Activated CD4-positive, CD25-positive, alpha-beta regulatory T cell (primary cell): ENCODE results near the gene PRLR.
"Not testable (repeated sequence)": the region's sequence is repeated elsewhere in the genome, so short reads cannot be mapped to it uniquely, and the experiment has no call there.

Experiments used
- DNase-seq, 4 experiments: peaks; one replicate each; lab custom pipeline; 2025; lab: John Stamatoyannopoulos, UW

The PRLR gene

DNA sequence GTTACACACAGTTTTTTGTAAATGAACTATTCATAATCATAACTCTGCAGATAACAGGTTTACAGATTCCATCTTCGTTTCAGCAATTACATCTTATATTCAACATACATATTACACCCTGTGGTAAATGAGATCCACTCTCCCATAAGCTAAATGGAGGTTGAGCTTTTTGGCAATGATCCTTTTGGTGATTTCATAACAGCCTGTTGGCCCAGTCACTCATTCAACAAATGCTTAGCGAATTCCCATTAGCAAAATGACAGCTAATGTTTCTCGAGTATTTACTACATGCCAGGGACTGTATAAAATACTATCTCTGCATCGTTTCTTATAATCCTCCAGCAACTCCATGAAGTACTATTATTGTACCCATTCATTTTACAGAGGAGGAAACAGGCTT is 157.1 kb downstream of the PRLR start:
- no peak for DNase-seq

DNA sequence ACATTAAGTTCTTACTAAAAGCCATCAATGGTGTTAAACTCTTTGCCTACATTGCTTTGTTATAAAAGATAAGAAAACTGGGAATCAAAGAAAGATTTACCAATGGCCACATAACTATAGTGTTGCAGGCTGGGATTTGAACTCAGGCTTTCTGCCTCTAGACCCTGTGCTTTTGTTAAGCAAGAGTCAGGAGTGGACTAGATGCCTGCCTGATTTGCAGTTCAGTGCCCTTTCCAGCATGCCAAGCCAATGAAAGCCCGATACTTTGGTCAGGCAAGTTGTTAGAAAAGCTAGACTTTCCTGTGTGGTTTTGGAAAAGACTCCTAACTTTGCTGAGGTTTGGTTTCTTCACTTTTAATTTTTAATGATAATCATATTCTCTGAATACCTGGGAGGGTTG is 161.1 kb downstream of the PRLR start:
- no peak for DNase-seq

DNA sequence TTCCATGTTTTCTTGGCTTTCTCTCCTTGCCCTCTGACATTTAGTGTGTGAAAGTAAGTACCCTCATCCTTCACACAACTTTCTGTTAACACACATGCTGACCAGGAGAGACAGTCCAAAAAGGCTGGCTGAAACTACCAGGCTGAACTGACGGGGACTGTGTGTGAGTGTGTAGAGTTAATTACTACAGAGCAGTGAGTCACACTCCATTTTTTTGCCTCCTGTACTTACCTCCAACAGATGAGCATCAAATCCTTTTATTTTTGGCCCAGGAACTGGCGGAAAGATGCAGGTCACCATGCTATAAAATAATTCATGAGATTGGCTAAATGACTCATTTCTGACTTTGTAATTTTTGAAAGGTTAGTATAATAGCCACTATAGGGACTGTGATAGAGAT is 162.3 kb downstream of the PRLR start:
- DNase-seq, result no peak

DNA sequence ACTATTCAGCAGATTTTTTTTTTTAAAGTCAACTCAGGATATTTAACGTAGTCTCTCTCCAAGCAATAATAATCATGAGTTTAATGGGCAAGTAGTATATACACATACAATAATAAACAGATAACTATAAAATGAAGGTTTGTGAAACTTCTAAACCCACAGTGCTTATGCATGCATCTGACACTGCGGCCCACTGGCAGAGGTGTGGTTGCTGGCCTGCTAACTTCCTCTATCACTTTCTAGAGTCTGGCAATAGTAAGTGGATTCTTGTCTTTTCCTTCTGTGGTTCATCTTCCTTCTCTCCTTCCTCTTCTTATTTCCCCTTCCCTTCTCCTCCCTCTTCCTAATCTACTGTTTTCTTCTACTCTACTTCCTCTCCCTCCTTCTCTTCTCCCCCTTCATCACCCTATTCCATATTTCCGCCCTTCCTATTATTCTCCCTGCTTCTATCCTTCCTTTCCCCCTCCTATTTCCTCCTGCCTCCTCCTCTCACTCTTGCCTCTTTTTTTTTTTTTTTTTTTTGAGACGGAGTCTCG is 164.0 kb downstream of the PRLR start:
- no peak for DNase-seq

DNA sequence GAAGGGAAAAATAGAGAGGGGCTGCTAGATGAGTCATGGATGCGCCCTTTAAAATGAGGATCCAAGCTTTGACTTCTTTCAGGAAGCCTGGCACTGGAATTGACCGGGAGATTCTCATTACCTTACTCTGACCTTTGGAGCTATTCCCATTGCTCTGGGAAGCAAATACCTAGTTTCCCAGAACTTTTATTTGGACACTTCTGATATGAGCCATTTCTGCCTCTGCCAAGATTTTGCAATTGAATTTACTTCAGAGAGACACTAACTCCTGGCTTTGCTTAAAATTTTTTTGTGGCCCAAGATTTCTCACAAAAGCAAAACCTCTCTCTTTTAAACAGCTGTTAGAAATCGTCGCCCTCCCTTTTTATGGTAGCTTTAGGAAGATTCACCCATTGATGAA is 166.9 kb downstream of the PRLR start:
- DNase-seq, result no peak

DNA sequence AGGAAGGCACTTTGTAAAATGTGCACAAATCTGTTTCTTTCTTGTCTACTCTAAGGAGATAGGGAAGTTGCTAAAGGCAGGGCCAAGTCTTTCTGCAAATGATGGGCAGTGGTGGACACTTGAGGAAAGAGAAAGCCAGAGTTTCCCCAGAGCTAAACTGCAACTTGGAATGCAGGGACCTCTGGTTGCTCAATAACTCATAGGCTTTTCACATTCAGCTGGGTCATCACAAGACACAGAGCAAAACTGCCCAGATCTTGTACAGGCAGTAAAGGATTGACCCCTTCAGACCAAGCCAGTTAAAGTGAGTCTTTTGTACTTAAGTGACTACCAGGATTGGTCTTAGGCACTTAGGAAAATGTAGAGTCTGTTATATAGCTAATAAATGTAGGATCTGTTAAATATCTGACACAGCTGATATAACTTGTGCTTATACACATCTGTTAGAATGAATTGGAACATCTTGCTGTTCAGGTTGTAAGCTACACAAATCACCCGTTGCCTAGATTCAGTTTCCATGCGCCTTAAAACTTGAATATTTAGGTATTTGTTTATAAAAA is 169.0 kb downstream of the PRLR start:
- DNase-seq, result no peak

DNA sequence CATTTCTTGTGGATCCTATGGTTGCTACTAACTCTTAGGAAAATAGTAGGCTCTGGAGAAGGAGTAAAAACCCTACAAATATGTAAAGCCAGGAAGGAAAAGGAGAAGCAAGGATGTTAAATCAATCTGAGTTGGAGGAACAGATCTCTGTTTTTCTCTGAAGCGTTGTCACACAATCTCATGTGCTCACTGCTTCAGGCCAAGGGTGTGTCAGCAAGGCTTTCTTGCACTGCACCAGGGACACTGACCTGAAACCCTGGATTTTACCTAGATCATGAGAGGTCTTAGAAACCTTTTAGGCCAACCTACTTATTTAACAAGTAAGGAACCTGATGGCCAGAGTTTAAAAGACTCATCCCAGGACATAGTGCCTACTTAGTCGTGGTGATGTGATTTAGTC is 170.1 kb downstream of the PRLR start:
- no peak for DNase-seq

DNA sequence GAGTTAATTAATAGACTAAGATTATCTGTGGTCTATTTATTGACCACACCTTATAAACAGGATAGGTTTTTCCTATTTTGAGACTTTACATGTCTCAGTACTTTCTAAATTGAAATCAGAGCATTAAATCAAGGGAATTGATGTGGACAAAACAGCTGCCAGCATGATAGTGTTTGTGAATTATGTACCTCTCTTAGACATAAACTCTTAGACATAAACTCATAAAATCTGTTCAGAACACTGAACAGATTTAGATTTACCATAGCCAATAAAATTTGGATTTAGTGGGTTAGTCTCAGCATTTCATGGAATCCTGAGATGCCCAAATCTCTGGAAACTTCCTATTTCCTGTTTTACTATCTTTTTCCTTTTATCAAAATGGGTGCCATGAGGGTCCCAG is 171.0 kb downstream of the PRLR start:
- no peak for DNase-seq

DNA sequence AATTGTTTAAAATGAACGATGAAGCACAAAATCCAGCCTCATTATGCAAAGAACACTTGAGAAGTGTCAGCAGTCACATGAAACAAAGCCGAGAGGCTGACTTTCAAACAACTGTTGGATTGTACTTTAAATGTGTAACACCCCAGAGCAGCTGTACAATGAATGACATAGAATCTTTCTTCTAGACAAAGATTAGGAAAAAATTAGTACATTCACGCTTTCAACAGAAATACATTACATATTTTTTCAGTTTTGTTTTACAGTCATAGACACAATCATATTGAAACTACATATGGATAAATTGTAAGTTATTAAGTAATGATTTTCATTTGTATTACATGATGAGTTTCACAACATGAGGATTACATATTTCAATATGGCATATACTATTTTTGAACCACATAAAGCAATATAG is 171.9 kb downstream of the PRLR start:
- DNase-seq, result no peak

DNA sequence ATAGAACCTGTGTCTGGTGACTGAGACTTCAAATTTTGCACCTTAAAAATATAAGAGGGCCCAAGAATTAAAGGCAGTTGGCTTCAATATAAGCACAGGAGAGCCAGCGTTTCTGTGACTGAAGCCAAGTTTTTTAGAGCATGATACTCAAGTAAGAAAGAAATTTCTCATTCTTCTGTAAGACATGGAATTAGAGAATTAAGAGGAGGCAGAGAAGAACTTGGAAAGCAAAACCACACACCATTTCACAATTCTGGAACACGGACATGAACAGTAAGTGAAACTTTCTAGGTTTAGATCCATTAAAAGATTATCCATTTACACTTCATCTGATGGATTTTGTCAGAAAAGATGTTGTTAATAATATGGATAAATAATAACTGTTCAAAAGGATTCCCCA is 173.6 kb downstream of the PRLR start:
- no peak for DNase-seq

DNA sequence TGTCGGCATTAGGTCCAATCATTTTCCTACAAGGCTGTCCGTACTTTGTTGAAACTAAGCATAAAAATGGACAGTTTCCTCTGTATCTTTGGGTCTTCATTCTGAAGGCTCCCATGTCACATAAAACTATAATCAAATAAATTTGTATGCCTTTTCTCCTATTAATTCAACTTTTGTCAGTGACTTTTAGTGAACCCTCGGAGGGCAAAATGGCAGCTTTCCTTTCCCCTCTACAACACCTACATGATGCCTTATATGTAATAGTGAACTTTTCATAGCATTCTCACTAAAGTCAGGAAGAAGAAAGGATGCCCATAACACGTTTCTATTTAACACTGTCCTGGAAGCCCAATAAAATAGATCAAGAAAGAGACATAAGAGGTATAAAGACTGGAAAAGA is 177.4 kb downstream of the PRLR start:
- DNase-seq, result no peak

DNA sequence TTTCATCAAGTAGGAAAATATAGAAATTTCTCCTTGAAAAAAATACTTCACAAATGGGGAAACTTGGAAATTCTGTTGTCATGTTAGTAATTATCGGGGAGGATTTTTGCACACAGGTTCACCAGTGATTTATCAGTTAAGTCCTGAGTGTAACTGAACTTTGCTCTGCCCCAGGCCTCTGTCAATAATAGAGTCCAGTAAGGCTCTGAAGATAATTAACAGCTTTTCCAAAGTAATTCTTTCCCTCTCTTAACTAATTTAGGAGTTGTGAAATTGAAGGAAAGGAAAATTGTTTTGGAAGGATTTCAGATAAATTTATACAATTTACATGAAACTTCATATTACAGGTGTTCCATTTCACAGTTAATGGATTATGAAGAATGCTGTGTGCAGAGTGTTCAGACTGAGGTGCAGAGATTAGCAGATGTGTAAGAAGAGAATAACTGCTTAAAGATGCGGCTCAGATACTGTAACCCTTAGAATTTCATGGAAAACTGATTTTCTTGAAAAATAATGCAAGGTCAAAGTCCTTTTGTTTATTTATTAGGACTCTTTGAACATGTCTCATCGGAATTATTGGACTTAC is 179.7 kb downstream of the PRLR start:
- DNase-seq, result no peak

DNA sequence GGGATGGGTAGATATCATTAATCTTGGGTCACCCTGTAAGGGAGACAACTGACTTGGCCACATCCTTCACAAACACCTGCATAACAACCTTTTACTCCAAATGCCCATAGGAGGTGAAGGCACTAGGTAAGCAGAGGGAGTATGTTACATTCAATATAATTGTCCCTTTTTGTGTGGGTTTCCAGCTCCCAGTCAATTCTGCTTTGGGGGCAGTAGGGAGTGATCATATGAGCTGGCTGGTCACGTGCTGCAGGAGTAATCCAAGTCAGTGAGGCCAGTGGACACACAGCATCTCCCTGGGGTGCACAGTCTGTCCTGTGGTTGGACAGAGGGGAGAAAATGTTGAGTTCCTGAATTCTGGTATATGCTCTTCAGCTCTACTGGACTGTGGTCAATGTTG is 181.4 kb downstream of the PRLR start:
- DNase-seq, result no peak

DNA sequence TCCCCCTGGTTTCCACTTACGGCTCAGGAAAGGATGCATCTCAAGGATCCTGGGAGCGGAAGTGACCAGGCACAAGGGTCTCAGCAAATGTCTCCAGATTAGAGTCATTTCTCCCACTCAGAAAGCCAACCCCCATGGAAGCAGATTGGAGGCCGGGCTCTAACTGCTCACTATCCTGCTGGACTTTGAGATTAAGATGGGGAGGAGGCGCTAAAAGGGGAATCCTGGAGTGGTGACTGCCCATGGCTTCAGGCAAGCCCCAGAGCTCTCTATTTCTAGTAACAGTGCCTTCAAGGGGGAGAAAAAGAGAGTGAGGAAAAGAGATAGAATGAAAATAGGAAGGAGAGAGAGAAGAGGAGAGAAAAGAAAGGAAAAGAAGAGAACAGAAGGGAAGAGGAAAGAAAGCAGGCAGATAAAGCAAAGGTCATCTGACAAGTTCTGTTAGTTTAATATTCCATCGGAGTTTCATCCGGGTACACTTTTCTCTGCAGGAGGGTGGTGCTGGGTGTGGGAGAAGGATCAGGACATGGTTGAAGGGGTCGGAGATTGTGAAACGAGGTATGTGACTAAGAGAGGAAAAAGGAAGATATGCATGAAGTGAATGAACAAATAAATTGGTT is 182.4 kb downstream of the PRLR start, which contains the start of gene AGXT2:
AGXT2 (minus strand) TSS at position 165 of the 620 bp plus-strand sequence; CDS start at position 108, 57 bp downstream.
- no peak for DNase-seq

DNA sequence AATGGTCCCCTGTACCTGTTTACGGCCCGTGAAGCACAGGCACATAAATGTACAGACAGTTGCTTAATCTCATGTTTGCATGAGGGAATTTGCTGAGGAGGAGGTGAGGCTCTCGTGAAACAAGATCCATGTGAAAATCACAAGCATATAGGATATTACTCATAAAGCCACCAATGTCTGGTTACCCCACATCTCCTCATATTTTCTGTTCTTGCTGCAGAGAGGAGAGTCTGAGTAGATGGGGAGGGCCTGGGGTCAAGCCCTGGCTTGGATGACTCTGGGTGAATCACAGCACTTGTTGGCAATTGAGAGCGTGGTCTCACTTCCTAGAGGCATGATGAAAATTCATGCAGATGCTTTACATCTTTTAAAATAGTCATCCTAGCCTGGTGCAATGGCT is 183.5 kb downstream of the PRLR start:
- DNase-seq, result no peak

DNA sequence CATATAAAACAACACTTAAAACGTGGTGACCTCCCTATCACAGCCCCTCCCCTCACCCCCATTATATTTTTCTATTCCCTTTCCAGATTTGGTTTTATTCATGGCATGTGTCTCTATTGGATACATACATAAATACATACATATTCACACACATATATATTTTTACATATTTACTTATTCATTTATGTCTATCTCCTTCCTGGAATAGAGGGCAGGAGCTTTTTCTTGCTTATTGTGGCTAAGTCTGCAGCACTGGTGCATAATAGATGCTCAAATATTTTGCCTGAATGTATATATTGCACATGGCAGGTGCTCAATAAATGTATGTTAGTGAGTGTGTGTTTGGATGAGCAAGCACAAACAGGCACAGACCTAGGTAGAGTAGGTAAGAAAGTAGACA is 185.0 kb downstream of the PRLR start:
- no peak for DNase-seq

DNA sequence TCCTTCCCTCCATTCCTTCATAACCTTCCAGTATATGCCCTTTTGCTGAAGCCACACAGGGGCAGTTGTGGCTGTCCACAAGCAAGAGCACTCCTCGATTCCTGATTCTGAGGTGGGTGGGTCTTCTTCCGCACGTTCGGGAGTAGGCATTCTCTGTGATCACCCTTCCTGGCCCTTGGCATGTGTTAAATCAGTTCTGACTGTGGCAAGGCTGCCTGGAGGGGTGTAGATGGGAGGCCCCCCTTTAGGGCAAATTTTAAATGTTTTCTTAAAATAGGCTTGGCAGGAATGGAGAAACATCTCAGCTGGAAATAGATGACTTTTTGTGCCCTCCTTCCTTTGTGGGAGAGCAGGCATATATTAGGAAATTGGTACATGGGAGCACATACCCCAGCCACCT is 185.6 kb downstream of the PRLR start:
- no peak for DNase-seq

DNA sequence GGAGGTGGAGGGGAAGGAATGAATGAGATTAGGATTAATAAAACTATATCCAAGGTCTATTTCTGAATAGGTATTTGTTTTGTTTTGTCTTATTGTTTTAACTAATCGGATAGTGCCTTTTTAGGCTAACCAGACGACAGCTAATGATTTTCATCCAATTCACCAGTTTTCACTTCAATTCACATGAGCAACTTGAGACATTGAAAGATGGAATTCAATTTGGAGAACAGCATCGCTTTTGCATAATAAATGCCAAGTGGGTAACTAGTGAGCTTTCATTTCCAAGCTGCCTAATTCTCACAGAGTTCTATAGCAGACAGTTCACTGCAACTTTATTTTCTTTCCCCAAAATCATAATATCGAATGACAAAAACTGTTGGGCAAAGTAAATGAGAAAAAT is 187.5 kb downstream of the PRLR start:
- no peak for DNase-seq

DNA sequence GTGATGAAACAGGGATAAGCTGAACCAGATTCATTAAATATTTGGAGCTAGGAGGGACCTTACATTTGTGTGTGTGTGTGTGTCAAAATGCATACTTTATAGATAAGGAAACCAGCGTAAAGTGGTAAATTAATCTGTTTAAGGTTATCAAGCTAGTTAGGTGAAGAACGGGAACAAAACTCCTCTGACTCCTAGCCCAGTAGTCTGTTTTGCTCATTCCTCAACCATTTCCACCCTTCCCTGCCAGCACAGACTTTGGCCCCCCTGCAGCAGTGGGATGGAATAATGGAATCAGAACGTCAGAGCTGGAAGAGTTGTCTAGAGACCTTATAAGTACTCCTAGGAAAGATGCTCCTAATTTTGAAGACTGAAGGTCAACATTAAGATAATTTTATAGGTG is 189.0 kb downstream of the PRLR start:
- DNase-seq, result no peak

DNA sequence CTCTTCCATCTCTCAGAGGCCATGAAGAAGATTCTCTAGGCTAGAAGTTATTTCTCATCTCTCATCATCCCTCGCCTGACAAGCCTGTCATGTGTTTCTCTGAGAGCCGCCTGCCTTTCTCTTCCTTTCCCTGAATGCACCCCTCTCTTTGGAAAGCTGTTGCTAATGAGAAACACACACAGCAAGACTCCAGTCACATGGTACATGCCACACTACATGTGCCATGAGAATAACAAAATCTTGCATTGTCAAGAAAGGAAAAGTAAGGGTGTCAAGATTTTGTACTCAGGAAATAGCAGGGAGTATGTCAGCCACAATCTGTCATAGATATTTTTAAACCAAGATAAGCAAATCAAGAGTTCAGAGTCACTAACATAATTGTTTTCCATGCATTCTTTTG is 191.4 kb downstream of the PRLR start:
- no peak for DNase-seq

DNA sequence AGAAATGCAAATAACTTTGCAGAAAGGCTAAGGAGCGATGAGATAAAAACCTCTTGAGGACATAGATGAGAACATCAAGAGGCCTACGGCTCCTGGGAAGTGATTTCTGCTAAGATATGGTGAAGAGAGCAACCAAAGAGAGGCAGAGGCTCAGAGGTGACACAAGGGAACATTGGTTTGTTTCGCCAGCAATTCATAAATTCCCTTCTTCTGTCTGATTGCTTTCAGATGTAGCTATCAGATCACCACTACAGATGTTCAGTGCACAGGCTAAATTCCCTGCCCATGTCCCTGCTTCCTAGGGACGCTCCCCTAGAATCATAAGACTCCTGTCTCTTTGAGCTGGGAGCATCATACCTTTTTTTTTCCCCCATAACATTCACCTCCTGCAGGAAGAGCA is 193.8 kb downstream of the PRLR start:
- no peak for DNase-seq

DNA sequence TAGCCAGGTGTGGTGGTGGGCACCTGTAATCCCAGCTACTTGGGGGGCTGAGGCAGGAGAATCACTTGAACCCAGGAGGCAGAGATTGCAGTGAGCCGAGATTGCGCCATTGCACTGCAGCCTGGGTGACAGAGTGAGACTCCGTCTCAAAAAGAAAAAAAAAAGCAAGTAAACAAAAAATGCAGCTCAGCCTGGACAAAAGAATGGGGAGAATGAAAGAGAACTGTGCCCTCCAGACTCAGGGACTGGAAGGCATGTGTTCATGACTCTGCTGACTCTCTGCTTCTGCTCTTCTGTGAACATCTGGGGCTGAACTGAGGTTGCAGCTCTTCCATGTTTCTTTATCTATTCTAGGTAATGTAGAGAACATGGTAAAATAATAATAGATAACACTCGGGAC is 194.4 kb downstream of the PRLR start:
- not testable (repeated sequence) for DNase-seq

DNA sequence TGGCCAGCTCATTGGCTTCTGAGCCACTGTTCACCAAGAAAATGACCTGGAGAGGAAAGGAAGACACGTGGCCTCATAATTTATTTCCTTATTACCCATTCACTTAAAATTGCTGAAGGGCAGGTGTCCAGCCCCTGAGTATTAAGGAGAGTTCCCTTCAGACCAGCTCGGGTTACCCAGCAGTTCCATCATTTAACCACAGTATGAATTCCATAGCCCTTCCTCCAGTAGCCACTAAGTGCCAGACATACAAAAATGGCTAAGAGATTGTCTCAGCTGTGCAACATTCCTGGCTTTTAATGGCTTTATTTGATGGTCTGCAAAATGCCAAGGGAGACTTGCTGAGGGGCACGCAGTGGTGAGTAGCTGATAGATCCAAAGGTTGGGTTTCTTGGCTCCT is 195.0 kb downstream of the PRLR start:
- DNase-seq, result no peak

DNA sequence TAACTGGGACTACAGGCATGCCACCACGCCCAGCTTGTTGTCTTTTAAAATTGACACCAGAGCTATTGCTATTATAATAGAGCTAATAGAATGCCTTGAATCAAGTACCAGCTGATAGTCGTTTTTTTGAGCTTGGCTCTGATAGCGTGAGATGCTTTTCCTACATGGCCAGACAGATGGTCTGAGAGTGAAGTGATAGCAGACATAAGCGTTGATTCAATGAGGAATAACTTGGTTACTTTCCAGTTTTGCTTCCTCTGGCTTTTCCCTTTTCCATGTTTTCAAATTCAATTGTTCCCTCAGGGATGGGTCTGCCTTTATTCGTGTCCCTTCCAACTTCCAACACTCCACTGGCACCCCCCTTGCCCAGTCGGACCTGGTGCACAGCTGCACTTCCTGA is 197.9 kb downstream of the PRLR start:
- no peak for DNase-seq
